Gastroesophageal sphincter (tissue), 4 donors: Measurements from ENCODE around the gene GPR75. TPM values are rescaled to one million over a fixed set of nuclear protein-coding genes. Genes with fewer than 3 reads are reported as not detected.

Experiments
- ATAC-seq: fragments of 150-250 bp; one replicate; pipeline ENCODE4 v1.9.1; 2016; ENCODE audit warnings: mild to moderate bottlenecking, moderate library complexity
- H3K27ac ChIP-seq, 4 donors: fragments of 200-600 bp; sonication (generic) in 3 of 4; 1 replicate in 3 of 4; 2 replicates in 1 of 4; pipeline ENCODE4 v1.5.1; 2016 to 2019
- H3K27me3 ChIP-seq: fragments of 200-600 bp; sonication (generic); one replicate; pipeline ENCODE4 v1.5.1; 2019
- H3K36me3 ChIP-seq, 2 donors: fragments of 200-600 bp; sonication (generic); one replicate each; pipeline ENCODE4 v1.5.1; 2019; ENCODE audit warnings: control low read depth in 1 of 2
- H3K4me1 ChIP-seq, 3 donors: fragments of 200-600 bp; sonication (generic); 1 replicate in 2 of 3; 2 replicates in 1 of 3; pipeline ENCODE4 v1.5.1; 2016 to 2019; ENCODE audit warnings: control low read depth in 2 of 3
- H3K4me3 ChIP-seq, 2 donors: fragments of 200-600 bp; sonication (generic); one replicate each; pipeline ENCODE4 v1.5.1; 2019; ENCODE audit warnings: mild to moderate bottlenecking in 1 of 2, moderate library complexity in 1 of 2
- H3K9me3 ChIP-seq, 3 donors: fragments of 200-600 bp; sonication (generic); one replicate each; pipeline ENCODE4 v1.5.1; 2017 to 2019; ENCODE audit warnings: control low read depth in 2 of 3
- CTCF ChIP-seq, 4 experiments: fragments of 200-600 bp in 2 of 4; fragments of 450-650 bp in 2 of 4; sonication (generic) in 1 of 4; IDR thresholded peaks; one replicate each; pipeline ENCODE4 v1.5.1; 2017 to 2019; ENCODE audit warnings: antibody characterized with exemption in 4 of 4, mild to moderate bottlenecking in 2 of 4, moderate library complexity in 2 of 4
- EP300 ChIP-seq: sonication (generic); formaldehyde crosslinking; IDR thresholded peaks from one replicate; pipeline ENCODE4 v1.6.1; 2017; ENCODE audit warnings: antibody characterized with exemption, mild to moderate bottlenecking
- POLR2A ChIP-seq, 2 donors: fragments of 450-650 bp; IDR thresholded peaks; one replicate each; pipeline ENCODE4 v1.6.1; 2017; ENCODE audit warnings: antibody characterized with exemption in 2 of 2, mild to moderate bottlenecking in 2 of 2, moderate library complexity in 1 of 2
- POLR2AphosphoS5 ChIP-seq: sonication (generic); formaldehyde crosslinking; IDR thresholded peaks from one replicate; pipeline ENCODE4 v1.6.1; 2017; ENCODE audit warnings: antibody characterized with exemption
- WGBS, 2 donors: methylation state at CpG; one replicate each; pipeline ENCODE4 v1.1.5; 2018; ENCODE audit warnings: low coverage in 1 of 2; 5-methylcytosine and 5-hydroxymethylcytosine counted together
- small RNA-seq, 4 donors: library from RNA; depleted of rRNA; stranded (forward); fragments of <200 nt; gene quantifications; one replicate each; pipeline ENCODE3, GENCODE V24; 2016
- total RNA-seq, 4 donors: library from RNA; depleted of rRNA; stranded (reverse); fragments of >200 nt; gene quantifications; one replicate each; pipeline ENCODE4 v1.1.0, GENCODE V29; 2016

GPR75 gene
- total RNA-seq, 4 donors from 2014 or later: 2.2 to 6.1 (median 2.4) TPM

- Histone ChIP-seq H3K36me3 (peaks cover 0 to 100% of the 10 kb centered on the region in 2 donors), H3K27ac (no peak overlapping the region), H3K9me3 (no peaks in the 10 kb centered on the region), H3K27me3 (no peaks in the 10 kb centered on the region), H3K4me1 (no peaks in the 10 kb centered on the region), H3K4me3 (no peak overlapping the region)
- no peak for ATAC-seq
- TF ChIP-seq POLR2A (IDR thresholded peaks at IDR 0.05): no peak
- no peak for TF ChIP-seq CTCF (IDR thresholded peaks at IDR 0.05)
- no peak for TF ChIP-seq EP300
- TF ChIP-seq POLR2AphosphoS5: no peak
Measured at GRCh38 chr2:53813151-53813550, 46.6 kb downstream of the GPR75 start.

GRCh38 chr2:53811601-53812000 lies 48.2 kb downstream of the GPR75 start:
- no peak overlapping the region for H3K27ac ChIP-seq
- H3K4me1 ChIP-seq: no peaks in the 10 kb centered on the region
- H3K9me3 ChIP-seq: no peaks in the 10 kb centered on the region
- 95 to 98% methylated on average over 3 of the region's 3 CpGs for whole genome bisulfite sequencing, 2 donors
- H3K4me3 ChIP-seq: no peak overlapping the region
- TF ChIP-seq CTCF (IDR thresholded peaks at IDR 0.05): no peak
- TF ChIP-seq POLR2AphosphoS5: no peak
- TF ChIP-seq EP300: no peak
- TF ChIP-seq POLR2A (IDR thresholded peaks at IDR 0.05): no peak
- no peak for ATAC-seq
- peaks cover 0 to 100% of the 10 kb centered on the region in 2 donors for H3K36me3 ChIP-seq
- H3K27me3 ChIP-seq: no peaks in the 10 kb centered on the region

Small RNA genes within 50 kb of the gene (small RNA-seq; reads per million reads assigned to genes)
- gene MIR3682: 0 reads per million in 4 donors

Other genes starting within 250 kb of the GPR75 start
- gene CHAC2, start 92.2 kb downstream of the GPR75 start, total RNA-seq: 1 to 10 TPM; 1.6 to 3.6 (median 2.1) TPM
- gene ASB3, start 73.0 kb downstream of the GPR75 start, total RNA-seq: 10 to 100 TPM; 14.0 to 19.3 (median 16.6) TPM
- gene ERLEC1, start 72.9 kb downstream of the GPR75 start, total RNA-seq: 10 to 100 TPM; 34.4 to 54.1 (median 44.5) TPM
- 10 to 100 TPM; 44.8 to 58.2 (median 49.4) TPM for gene PSME4, start 111.0 kb upstream of the GPR75 start, total RNA-seq